Hepatocyte (in vitro differentiated cells): ENCODE data around the gene CUL1. TPM values are rescaled to one million over a fixed set of nuclear protein-coding genes. Genes with fewer than 3 reads are reported as not detected.

Experiments used
- DNase-seq: peaks from one replicate; pipeline ENCODE4 v3.0.0-alpha.2; 2016; ENCODE audit warnings: low spot score
- H2AFZ ChIP-seq: fragments of 200-600 bp; sonication (generic); 2 replicates; pipeline ENCODE4 v1.6.0; 2016; ENCODE audit warnings: antibody characterized with exemption, mild to moderate bottlenecking
- H3K27ac ChIP-seq: fragments of 200-600 bp; sonication (generic); 2 replicates; pipeline ENCODE4 v1.5.1; 2016; ENCODE audit warnings: mild to moderate bottlenecking
- H3K27me3 ChIP-seq: fragments of 200-600 bp; sonication (generic); 2 replicates; pipeline ENCODE4 v1.6.1; 2016
- H3K36me3 ChIP-seq: fragments of 200-600 bp; sonication (generic); replicated peaks from 2 replicates; pipeline ENCODE4 v1.5.1; 2016; ENCODE audit warnings: low read depth; ENCODE audit not compliant: insufficient read depth
- H3K4me1 ChIP-seq: fragments of 200-600 bp; sonication (generic); 2 replicates; pipeline ENCODE4 v1.5.1; 2016; ENCODE audit warnings: mild to moderate bottlenecking, moderate library complexity; ENCODE audit not compliant: insufficient read depth
- H3K4me2 ChIP-seq: fragments of 200-600 bp; sonication (generic); 2 replicates; pipeline ENCODE4 v1.6.0; 2016
- H3K4me3 ChIP-seq: fragments of 200-600 bp; sonication (generic); 2 replicates; pipeline ENCODE4 v1.5.1; 2016; ENCODE audit warnings: mild to moderate bottlenecking
- H3K79me2 ChIP-seq: fragments of 200-600 bp; sonication (generic); 2 replicates; pipeline ENCODE4 v1.6.0; 2017; ENCODE audit warnings: mild to moderate bottlenecking
- H3K9me2 ChIP-seq: fragments of 200-600 bp; sonication (generic); replicated peaks from 2 replicates; pipeline ENCODE4 v1.6.0; 2017; ENCODE audit warnings: mild to moderate bottlenecking; ENCODE audit not compliant: insufficient read depth
- H3K9me3 ChIP-seq: fragments of 200-600 bp; sonication (generic); 2 replicates; pipeline ENCODE4 v1.5.1; 2016; ENCODE audit warnings: low read depth, mild to moderate bottlenecking
- H4K20me1 ChIP-seq: fragments of 200-600 bp; sonication (generic); 2 replicates; pipeline ENCODE4 v1.6.0; 2016; ENCODE audit warnings: mild to moderate bottlenecking; ENCODE audit not compliant: insufficient read depth, poor library complexity, severe bottlenecking
- EZH2 ChIP-seq: fragments of 200-600 bp; sonication (generic); IDR thresholded peaks from 2 replicates; pipeline ENCODE4 v1.6.1; 2016; ENCODE audit warnings: antibody characterized with exemption, mild to moderate bottlenecking, borderline replicate concordance
- EZH2phosphoT487 ChIP-seq: fragments of 200-600 bp; sonication (generic); IDR thresholded peaks from one replicate; pipeline ENCODE4 v1.6.1; 2018; ENCODE audit warnings: antibody characterized with exemption, mild to moderate bottlenecking, low read depth, moderate library complexity; ENCODE audit not compliant: unreplicated experiment, severe bottlenecking
- WGBS: methylation state at CpG from one replicate; pipeline ENCODE4 v1.1.6; 2016; ENCODE audit warnings: low lambda C conversion rate; ENCODE audit errors: missing lambda C conversion rate; 5-methylcytosine and 5-hydroxymethylcytosine counted together
- polyA plus RNA-seq: library from polyadenylated mRNA; unstranded; fragments of >200 nt; fragmentation: Nextera tagmentation; extraction: Ambion mirVana; gene quantifications from 2 replicates; pipeline ENCODE4 v1.2.1, GENCODE V29; 2016
- small RNA-seq: library from RNA; depleted of rRNA; stranded (forward); fragments of <200 nt; gene quantifications from one replicate; pipeline ENCODE3, GENCODE V24; 2014
- total RNA-seq: library from RNA; depleted of rRNA; stranded (reverse); fragments of >200 nt; gene quantifications from 2 replicates; pipeline ENCODE4 v1.2.3, GENCODE V29; 2014
- TF ChIP-seq, protein P1 (sequence below): fragments of 200-600 bp; sonication (generic); IDR thresholded peaks from 2 replicates; pipeline ENCODE4 v1.5.1; 2016; ENCODE audit warnings: antibody characterized with exemption, mild to moderate bottlenecking; ENCODE audit not compliant: poor library complexity

Gene CUL1
- total and polyA plus RNA-seq, 2 experiments from 2014 or later, result 56.7 to 68.4 TPM

- H3K27me3 ChIP-seq, result no peaks in the 10 kb centered on the region
- no peak for DNase-seq
- no peaks in the 10 kb centered on the region for H3K9me3 ChIP-seq
- no peak overlapping the region for H2AFZ ChIP-seq
- H3K27ac ChIP-seq, result no peak overlapping the region
- H3K4me1 ChIP-seq, result peaks cover 8% of the 10 kb centered on the region
- no peaks in the 10 kb centered on the region for H3K36me3 ChIP-seq
- H3K79me2 ChIP-seq, result peaks cover 72% of the 10 kb centered on the region
- H3K4me3 ChIP-seq, result no peak overlapping the region
- TF ChIP-seq, protein P1, sequence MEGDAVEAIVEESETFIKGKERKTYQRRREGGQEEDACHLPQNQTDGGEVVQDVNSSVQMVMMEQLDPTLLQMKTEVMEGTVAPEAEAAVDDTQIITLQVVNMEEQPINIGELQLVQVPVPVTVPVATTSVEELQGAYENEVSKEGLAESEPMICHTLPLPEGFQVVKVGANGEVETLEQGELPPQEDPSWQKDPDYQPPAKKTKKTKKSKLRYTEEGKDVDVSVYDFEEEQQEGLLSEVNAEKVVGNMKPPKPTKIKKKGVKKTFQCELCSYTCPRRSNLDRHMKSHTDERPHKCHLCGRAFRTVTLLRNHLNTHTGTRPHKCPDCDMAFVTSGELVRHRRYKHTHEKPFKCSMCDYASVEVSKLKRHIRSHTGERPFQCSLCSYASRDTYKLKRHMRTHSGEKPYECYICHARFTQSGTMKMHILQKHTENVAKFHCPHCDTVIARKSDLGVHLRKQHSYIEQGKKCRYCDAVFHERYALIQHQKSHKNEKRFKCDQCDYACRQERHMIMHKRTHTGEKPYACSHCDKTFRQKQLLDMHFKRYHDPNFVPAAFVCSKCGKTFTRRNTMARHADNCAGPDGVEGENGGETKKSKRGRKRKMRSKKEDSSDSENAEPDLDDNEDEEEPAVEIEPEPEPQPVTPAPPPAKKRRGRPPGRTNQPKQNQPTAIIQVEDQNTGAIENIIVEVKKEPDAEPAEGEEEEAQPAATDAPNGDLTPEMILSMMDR, result no peak
- no peak for TF ChIP-seq EZH2
- TF ChIP-seq EZH2phosphoT487, result no peak
- no peaks in the 10 kb centered on the region for H4K20me1 ChIP-seq
- no peaks in the 10 kb centered on the region for H3K9me2 ChIP-seq
- 77% methylated on average over 7 of the region's 7 CpGs for WGBS
- no peak overlapping the region for H3K4me2 ChIP-seq
Measured at GRCh38 chr7:148849393-148850098, 150.8 kb downstream of the CUL1 start.

DNA sequence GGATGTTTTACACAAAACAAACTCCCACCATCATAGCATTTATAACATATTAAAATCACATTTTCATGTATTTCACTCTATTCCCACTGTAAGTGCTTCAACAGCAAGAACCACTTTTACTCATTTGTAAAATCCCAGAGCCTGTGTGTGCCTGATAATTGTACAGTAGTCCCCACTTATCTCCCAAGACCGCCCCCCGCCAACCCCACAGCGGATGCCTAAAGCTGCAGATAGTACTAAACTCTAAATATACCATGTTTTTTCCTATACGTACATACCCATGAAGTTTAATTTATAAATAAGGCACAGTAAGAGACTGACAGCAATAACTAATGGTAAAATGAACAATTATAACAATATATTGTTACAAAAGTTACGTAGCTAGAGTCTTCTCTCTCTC, 151.9 kb downstream of the CUL1 start:
- H3K4me2 ChIP-seq, result no peak overlapping the region
- no peak overlapping the region for H2AFZ ChIP-seq
- peaks cover 8% of the 10 kb centered on the region for H3K4me1 ChIP-seq
- DNase-seq, result no peak
- H3K27ac ChIP-seq, result no peak overlapping the region
- no peak overlapping the region for H3K4me3 ChIP-seq
- peaks cover 78% of the 10 kb centered on the region for H3K79me2 ChIP-seq
- WGBS, result 95% methylated on average over 5 of the region's 5 CpGs
- TF ChIP-seq, protein P1, result no peak
- TF ChIP-seq EZH2 (no peak), EZH2phosphoT487 (no peak)
- no peaks in the 10 kb centered on the region for H4K20me1 ChIP-seq
- no peaks in the 10 kb centered on the region for H3K36me3 ChIP-seq
- H3K27me3 ChIP-seq, result no peaks in the 10 kb centered on the region
- no peaks in the 10 kb centered on the region for H3K9me2 ChIP-seq
- H3K9me3 ChIP-seq, result no peaks in the 10 kb centered on the region

Small RNAs within 50 kb of the gene (small RNA-seq; reads per million reads assigned to genes)
- gene RNU7-20P, result not detected

Other genes starting within 250 kb of the CUL1 start
- gene C7orf33, start 108.1 kb upstream of the CUL1 start, total RNA-seq, result not detected in 2 replicates
- not detected in 2 replicates for gene C7orf33, start 108.1 kb upstream of the CUL1 start, polyA plus RNA-seq
- 10.7 and 12.2 TPM in 2 replicates for gene EZH2, start 185.4 kb downstream of the CUL1 start, total RNA-seq
- 11.7 and 13.2 TPM in 2 replicates for gene EZH2, start 185.4 kb downstream of the CUL1 start, polyA plus RNA-seq